Rectal smooth muscle tissue (tissue), 1 donor: ENCODE measurements around the gene SELENOF.

Source experiments
- H3K27ac ChIP-seq: one replicate; pipeline ENCODE4 v1.7.0; 2013; ENCODE audit warnings: low read depth, low read length, inconsistent platforms
- H3K27me3 ChIP-seq: one replicate; pipeline ENCODE4 v1.7.0; 2013; ENCODE audit warnings: low read length; ENCODE audit not compliant: control insufficient read depth, insufficient read depth
- H3K36me3 ChIP-seq: one replicate; pipeline ENCODE4 v1.7.0; 2013; ENCODE audit warnings: low read length; ENCODE audit not compliant: control insufficient read depth, insufficient read depth
- H3K4me1 ChIP-seq: one replicate; pipeline ENCODE4 v1.7.0; 2013; ENCODE audit warnings: low read length; ENCODE audit not compliant: control insufficient read depth, insufficient read depth
- H3K4me3 ChIP-seq: one replicate; pipeline ENCODE4 v1.7.0; 2013; ENCODE audit warnings: low read length
- H3K9ac ChIP-seq: one replicate; pipeline ENCODE4 v1.7.0; 2013; ENCODE audit warnings: low read length

SELENOF gene

GRCh38 chr1:86938855-86939254 is 24.9 kb upstream of the SELENOF start:
- Histone ChIP-seq H3K4me3 (no peak overlapping the region), H3K9ac (no peak overlapping the region), H3K27me3 (no peaks in the 10 kb centered on the region), H3K36me3 (no peaks in the 10 kb centered on the region), H3K4me1 (no peaks in the 10 kb centered on the region), H3K27ac (no peak overlapping the region)

GRCh38 chr1:86938450-86938849 is 24.5 kb upstream of the SELENOF start:
- no peak overlapping the region for H3K9ac ChIP-seq
- H3K36me3 ChIP-seq, result no peaks in the 10 kb centered on the region
- no peak overlapping the region for H3K4me3 ChIP-seq
- no peak overlapping the region for H3K27ac ChIP-seq
- no peaks in the 10 kb centered on the region for H3K4me1 ChIP-seq
- H3K27me3 ChIP-seq, result no peaks in the 10 kb centered on the region

DNA sequence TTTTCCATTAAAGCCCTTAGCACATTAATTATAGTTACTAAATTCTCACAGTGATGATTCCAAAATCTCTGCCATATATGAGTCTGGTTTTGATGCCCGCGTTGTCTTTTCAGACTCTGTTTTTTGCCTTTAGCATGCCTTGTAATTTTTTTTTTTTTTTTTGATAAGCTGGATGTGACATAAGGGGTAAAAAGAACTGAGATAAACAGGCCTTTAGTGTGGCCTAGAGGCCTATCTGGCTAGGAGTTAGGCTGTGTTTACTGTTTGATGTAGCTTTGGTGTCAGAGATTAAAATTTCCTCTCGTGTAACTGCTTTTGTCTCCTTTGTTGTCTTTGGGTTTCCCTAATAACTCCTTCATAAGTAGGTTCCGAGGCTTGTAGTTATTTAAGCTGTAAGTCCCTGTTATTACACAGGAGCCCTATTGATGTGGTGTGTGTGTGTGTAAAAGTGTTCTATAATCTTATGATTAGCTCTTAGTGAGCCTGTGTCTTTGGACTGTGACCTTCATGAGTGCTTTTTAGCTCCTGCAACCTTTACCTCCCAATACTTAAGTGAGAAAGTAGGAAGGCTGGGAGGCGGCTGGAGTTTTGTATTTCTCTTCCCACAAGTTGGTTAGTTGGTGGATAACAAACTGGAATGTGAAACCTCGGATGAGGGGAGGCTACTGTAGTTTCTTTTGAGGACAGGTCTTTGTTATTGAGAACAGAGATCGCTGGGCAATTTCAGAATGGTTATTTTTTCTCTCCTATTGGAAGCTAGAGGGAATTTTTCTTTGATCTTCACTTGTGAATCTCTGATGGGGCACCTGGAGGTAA is 19.8 kb upstream of the SELENOF start:
- Histone ChIP-seq H3K27me3 (no peaks in the 10 kb centered on the region), H3K27ac (no peak overlapping the region), H3K4me3 (no peak overlapping the region), H3K4me1 (no peaks in the 10 kb centered on the region), H3K9ac (no peak overlapping the region), H3K36me3 (no peaks in the 10 kb centered on the region)

GRCh38 chr1:86933051-86933450 is 19.1 kb upstream of the SELENOF start:
- Histone ChIP-seq H3K4me1 (no peaks in the 10 kb centered on the region), H3K27ac (no peak overlapping the region), H3K27me3 (no peaks in the 10 kb centered on the region), H3K9ac (no peak overlapping the region), H3K36me3 (no peaks in the 10 kb centered on the region), H3K4me3 (no peak overlapping the region)

DNA sequence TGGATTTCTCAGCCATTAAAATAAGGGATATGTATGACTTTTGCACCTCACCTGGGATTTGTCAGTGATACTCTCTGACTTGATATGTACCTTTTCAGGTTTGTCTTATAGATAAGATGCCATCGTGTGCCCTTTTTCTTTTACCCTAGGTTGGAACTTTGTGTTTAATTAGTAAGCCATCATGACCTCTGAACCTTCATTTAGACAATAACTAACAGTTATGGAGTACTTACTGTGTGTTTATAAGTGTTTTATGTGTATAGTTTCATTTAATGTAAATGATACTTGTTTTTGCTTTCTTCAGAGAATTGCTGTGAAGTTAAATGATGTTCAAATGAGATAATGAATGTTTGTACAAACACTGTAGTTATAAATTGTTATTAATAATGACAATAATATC is 14.9 kb upstream of the SELENOF start:
- Histone ChIP-seq H3K4me3 (no peak overlapping the region), H3K27ac (no peak overlapping the region), H3K4me1 (no peaks in the 10 kb centered on the region), H3K9ac (no peak overlapping the region), H3K27me3 (no peaks in the 10 kb centered on the region), H3K36me3 (no peaks in the 10 kb centered on the region)

DNA sequence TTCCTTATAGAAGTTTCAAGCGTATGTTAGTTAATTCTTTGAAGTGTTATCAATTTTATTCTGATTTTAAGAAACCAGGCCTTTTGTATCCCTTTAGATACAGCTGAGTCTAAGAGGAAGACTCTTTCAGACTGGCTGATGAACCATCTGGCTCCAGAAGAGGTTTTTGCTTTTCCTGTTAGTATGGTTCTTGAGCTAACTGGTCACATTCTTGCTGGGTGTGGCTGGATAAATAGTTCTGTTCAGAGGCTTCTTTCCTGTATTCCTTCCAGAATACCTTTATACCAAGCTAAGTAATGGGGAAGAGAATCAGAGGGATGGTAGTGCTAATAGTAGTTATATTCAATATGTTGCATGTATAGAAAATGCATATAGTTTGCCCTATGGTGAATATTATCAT is 13.0 kb upstream of the SELENOF start:
- Histone ChIP-seq H3K27ac (no peak overlapping the region), H3K9ac (no peak overlapping the region), H3K4me3 (no peak overlapping the region)

DNA sequence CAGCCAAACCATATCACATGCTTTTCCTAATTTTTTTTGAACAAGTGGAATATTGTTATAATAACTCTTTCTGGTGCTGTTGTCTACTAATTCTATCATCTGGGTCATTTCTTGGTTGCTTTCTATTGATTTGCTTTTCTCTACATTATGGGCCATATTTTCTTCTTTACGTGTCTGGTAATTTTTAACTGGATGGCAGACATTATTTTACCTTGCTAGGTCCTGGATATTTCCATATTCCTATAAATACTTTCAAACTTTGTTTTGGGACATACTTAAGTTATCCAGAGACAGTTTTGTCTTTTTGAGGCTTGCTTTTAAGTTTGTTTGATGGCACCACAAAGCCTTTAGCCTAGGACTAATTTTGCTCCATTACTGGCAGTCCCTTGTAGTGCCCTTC is 11.8 kb upstream of the SELENOF start:
- H3K27me3 ChIP-seq, result no peaks in the 10 kb centered on the region
- H3K36me3 ChIP-seq, result no peaks in the 10 kb centered on the region
- H3K27ac ChIP-seq, result no peak overlapping the region
- no peak overlapping the region for H3K4me3 ChIP-seq
- no peaks in the 10 kb centered on the region for H3K4me1 ChIP-seq
- no peak overlapping the region for H3K9ac ChIP-seq

More for the DNA sequence above, 13.0 kb upstream of the SELENOF start:
- Histone ChIP-seq H3K27me3 (no peaks in the 10 kb centered on the region), H3K4me1 (no peaks in the 10 kb centered on the region), H3K36me3 (no peaks in the 10 kb centered on the region)

- Histone ChIP-seq H3K9ac (no peak overlapping the region), H3K36me3 (no peaks in the 10 kb centered on the region), H3K4me3 (no peak overlapping the region), H3K27ac (no peak overlapping the region), H3K4me1 (no peaks in the 10 kb centered on the region), H3K27me3 (no peaks in the 10 kb centered on the region)
Observed at GRCh38 chr1:86924324-86924960, 10.5 kb upstream of the SELENOF start.

GRCh38 chr1:86922445-86922844 is 8.5 kb upstream of the SELENOF start:
- Histone ChIP-seq H3K36me3 (no peaks in the 10 kb centered on the region), H3K27me3 (no peaks in the 10 kb centered on the region), H3K27ac (no peak overlapping the region), H3K9ac (no peak overlapping the region), H3K4me3 (no peak overlapping the region), H3K4me1 (no peaks in the 10 kb centered on the region)

- no peak overlapping the region for H3K9ac ChIP-seq
- peaks cover 4% of the 10 kb centered on the region for H3K4me1 ChIP-seq
- H3K27ac ChIP-seq, result no peak overlapping the region
- H3K36me3 ChIP-seq, result peaks cover 4% of the 10 kb centered on the region
- no peak overlapping the region for H3K4me3 ChIP-seq
- H3K27me3 ChIP-seq, result no peaks in the 10 kb centered on the region
Observed at GRCh38 chr1:86916752-86917151, 2.8 kb upstream of the SELENOF start.

DNA sequence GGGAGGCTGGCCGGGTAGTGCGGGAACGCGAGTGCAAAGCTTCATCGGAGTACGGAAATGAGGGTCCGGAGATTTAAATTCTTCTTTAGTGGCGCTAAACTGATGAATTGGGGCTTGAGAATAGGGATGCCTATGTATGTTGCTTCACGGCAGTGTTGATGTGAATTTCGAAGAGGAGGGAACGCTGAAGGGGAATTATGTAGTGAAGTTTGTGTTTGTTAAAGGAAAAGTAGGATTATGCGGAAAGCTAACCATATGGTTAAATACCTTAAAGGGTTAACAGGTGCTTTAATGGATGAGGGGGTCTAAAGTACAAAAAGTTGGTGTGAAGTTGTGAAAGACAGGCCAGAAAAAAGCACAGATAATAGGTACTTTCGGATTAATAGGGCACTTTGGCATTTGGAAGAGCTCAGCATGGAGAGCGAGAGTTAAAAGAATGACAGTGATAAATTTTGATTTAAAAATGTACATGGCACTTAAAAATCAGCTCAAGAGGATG is 1.9 kb upstream of the SELENOF start:
- Histone ChIP-seq H3K4me3 (peak overlapping the region; percentile 95), H3K4me1 (peaks cover 4% of the 10 kb centered on the region), H3K27ac (peak overlapping the region; percentile 77), H3K27me3 (no peaks in the 10 kb centered on the region), H3K9ac (peak overlapping the region; percentile 54), H3K36me3 (peaks cover 4% of the 10 kb centered on the region)

- H3K9ac ChIP-seq, result peak overlapping the region; percentile 54
- H3K36me3 ChIP-seq, result peaks cover 4% of the 10 kb centered on the region
- H3K4me1 ChIP-seq, result peaks cover 4% of the 10 kb centered on the region
- H3K27me3 ChIP-seq, result no peaks in the 10 kb centered on the region
- peak overlapping the region; percentile 77 for H3K27ac ChIP-seq
- peak overlapping the region; percentile 95 for H3K4me3 ChIP-seq
Observed at GRCh38 chr1:86914998-86915736, 1.2 kb upstream of the SELENOF start.
